Right lobe of liver (tissue), 6 donors: Measurements from ENCODE around the gene SART1. TPM values are rescaled to one million over a fixed set of nuclear protein-coding genes. Genes with fewer than 3 reads are reported as not detected.

Experiments
- ATAC-seq, 4 donors: fragments of 200-7000 bp; cut with Tn5 transposase; one replicate each; pipeline ENCODE4 v1.9.1; 2020; ENCODE audit warnings: mild to moderate bottlenecking in 4 of 4, moderate library complexity in 4 of 4
- DNase-seq, 3 donors: peaks; one replicate each; pipeline ENCODE4 v3.0.0-alpha.2; 2020
- H3K27ac ChIP-seq, 3 donors: fragments of 200-600 bp; one replicate each; pipeline ENCODE4 v1.8.0; 2022
- H3K27me3 ChIP-seq, 2 donors: fragments of 200-600 bp; one replicate each; pipeline ENCODE4 v1.8.0; 2022
- H3K36me3 ChIP-seq, 4 donors: fragments of 200-600 bp; sonication (generic) in 1 of 4; one replicate each; pipeline versions ENCODE4 v1.5.1 to v1.8.0; 2017 to 2022; ENCODE audit warnings: control low read depth in 1 of 4
- H3K4me1 ChIP-seq, 4 donors: fragments of 200-600 bp; sonication (generic) in 1 of 4; one replicate each; pipeline versions ENCODE4 v1.5.1 to v1.8.0; 2017 to 2022; ENCODE audit warnings: control low read depth in 1 of 4
- H3K4me3 ChIP-seq, 3 donors: fragments of 200-600 bp; one replicate each; pipeline ENCODE4 v1.8.0; 2022
- H3K9me3 ChIP-seq, 4 donors: fragments of 200-600 bp; sonication (generic) in 1 of 4; one replicate each; pipeline versions ENCODE4 v1.5.1 to v1.8.0; 2017 to 2022; ENCODE audit warnings: control low read depth in 1 of 4
- CTCF ChIP-seq, 4 donors: fragments of 200-600 bp in 3 of 4; fragments of 450-650 bp in 1 of 4; IDR thresholded peaks; one replicate each; pipeline versions ENCODE4 v1.5.1 to v1.8.0; 2016 to 2022; ENCODE audit warnings: antibody characterized with exemption in 4 of 4, mild to moderate bottlenecking in 2 of 4
- POLR2A ChIP-seq: fragments of 450-650 bp; IDR thresholded peaks from one replicate; pipeline ENCODE4 v1.6.1; 2017; ENCODE audit warnings: antibody characterized with exemption, mild to moderate bottlenecking
- WGBS: methylation state at CpG from one replicate; pipeline ENCODE4 v1.1.6; 2018; ENCODE audit warnings: low coverage, low lambda C conversion rate; ENCODE audit not compliant: insufficient coverage; ENCODE audit errors: missing lambda C conversion rate; 5-methylcytosine and 5-hydroxymethylcytosine counted together
- intact Hi-C, 2 donors: fragments of 100-400 bp; cut with DNase I; formaldehyde crosslinking; loops; one replicate each; pipeline versions ENCODE4 v1.11.2 to v1.14.1; 2022
- total RNA-seq, 6 experiments: library from RNA; depleted of rRNA in 2 of 6; stranded (reverse); fragments of >200 nt in 2 of 6; fragmentation: NEBNext Ultra II Directional in 3 of 6; extraction: Animal tissue kit (Norgen Biotek cat#: 25700) in 3 of 6; gene quantifications; one replicate each; pipeline versions ENCODE4 v1.1.0 to v1.2.4, GENCODE V29; 2016 to 2023
- donor health status: DM: no; HTN: yes; CAD: no.
- donor health status: DM: no; HTN: no; CAD: no.
- donor health status: DM: no; HTN: no; CAD: no.
- donor health status: DM: no; HTN: yes; CAD: no.
- donor health status: DM: no; HTN: yes; CAD: no.

The SART1 gene
- total RNA-seq, 6 experiments from 2014 or later = 14.3 to 34.1 (median 20.6) TPM

DNA sequence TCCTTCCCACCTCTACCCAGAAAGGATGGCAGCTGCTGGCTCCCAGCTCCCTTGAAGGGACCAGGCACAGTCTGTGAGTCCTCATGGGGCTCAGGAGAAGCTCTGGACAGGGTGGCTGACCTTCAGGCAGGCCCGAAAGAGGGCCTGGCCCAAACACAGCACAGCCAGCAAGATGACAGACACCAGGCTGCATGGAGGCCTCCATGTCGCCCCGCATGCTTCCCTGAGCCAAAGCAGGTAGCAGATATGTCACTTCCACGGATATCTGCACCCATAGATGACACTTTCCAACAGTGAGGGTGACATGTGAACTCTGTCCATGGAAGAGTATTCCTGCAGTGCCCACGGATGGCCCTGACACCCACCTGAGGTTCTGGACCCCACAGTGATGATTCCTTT, 22.1 kb downstream of the SART1 start:
- no peak overlapping the region for H3K27ac ChIP-seq
- no peaks in the 10 kb centered on the region for H3K4me1 ChIP-seq
- no peak overlapping the region for H3K4me3 ChIP-seq
- no peak for DNase-seq
- ATAC-seq = no peak
- no peaks in the 10 kb centered on the region for H3K9me3 ChIP-seq
- TF ChIP-seq CTCF (IDR thresholded peaks at IDR 0.05) (no peak), POLR2A (no peak)
- intact Hi-C loops = loop anchor here (10.0 kb wide), 1 partner anchor 99 kb away; the partner anchor contains the start of gene FIBP (in 2 of the 2)
- H3K36me3 ChIP-seq = peaks cover 0 to 12% (median 4%) of the 10 kb centered on the region in 4 donors
- no CpG with 5 or more reads among the region's 5 CpGs for WGBS
- H3K27me3 ChIP-seq = no peaks in the 10 kb centered on the region

DNA sequence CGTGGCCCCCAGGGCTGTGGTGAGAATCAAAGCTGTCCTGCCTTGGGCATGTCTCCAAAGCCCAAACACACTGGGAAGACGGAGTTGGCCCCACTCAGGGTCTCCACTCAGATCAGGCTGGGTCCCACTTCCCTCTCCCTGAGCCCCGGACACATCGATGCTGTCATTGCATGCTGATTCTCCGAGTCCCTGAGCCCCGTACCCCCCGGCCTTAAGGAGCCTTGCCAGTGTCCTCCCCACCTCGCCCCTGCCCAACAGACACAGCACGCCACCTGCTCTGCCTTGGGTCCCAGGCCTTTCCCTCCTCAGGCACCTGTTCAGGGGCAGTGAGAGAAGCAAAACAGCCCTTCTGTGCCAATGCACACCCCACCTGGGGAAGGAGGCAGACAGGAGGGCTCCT, 25.8 kb downstream of the SART1 start:
- H3K9me3 ChIP-seq = no peaks in the 10 kb centered on the region
- 67% methylated on average over 3 of the region's 9 CpGs for WGBS
- intact Hi-C loops = loop anchor here (10.0 kb wide), 1 partner anchor 103 kb away; the partner anchor contains the start of gene FIBP (in 2 of the 2)
- no peaks in the 10 kb centered on the region for H3K36me3 ChIP-seq
- H3K4me1 ChIP-seq = no peaks in the 10 kb centered on the region
- no peak overlapping the region for H3K27ac ChIP-seq
- ATAC-seq = no peak
- TF ChIP-seq POLR2A = no peak
- TF ChIP-seq CTCF (IDR thresholded peaks at IDR 0.05) = no peak
- DNase-seq = no peak
- no peaks in the 10 kb centered on the region for H3K27me3 ChIP-seq
- H3K4me3 ChIP-seq = no peak overlapping the region

DNA sequence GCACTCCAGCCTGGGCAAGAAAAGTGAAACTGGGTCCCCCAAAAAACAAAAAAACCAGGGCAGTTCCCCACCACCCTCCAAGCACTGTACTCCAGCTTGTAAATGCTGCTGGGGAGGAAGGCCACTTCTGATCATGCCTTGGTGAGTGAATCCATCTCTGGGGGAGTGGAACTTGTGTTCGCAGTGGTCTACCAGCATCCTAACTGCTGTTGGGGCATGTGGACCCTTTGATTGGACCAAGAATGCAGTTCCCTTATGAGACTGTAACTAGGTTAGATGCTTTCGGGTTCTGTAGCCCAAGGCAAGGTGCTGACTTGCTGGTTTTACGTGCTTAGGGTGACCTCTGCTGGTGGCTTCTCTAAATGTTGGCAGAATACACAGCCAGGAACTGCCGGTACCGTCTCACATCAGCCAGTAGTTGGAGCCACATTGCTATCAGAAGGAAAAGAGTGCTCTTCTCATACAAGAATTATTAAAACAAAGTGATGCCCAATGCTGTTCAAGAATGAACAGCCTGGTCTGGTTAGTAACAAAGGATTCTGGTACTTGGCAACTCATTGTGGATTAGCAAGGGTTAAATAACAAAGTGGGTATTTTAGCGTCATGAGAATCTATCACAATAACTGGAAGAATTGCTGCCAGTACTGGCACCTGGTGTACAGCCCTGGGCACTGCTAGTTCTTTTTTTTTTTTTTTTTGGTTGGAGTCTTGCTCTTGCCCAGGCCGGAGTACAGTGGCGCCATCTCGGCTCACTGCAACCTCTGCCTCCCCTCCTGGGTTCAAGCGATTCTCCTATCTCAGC, 27.5 kb downstream of the SART1 start:
- intact Hi-C loops = loop anchor here (10.0 kb wide), 1 partner anchor 104 kb away; the partner anchor contains the start of gene FIBP (in 2 of the 2)
- ATAC-seq = peak; percentile 100
- Histone ChIP-seq H3K27ac (no peak overlapping the region), H3K4me1 (no peaks in the 10 kb centered on the region), H3K27me3 (no peaks in the 10 kb centered on the region), H3K9me3 (no peaks in the 10 kb centered on the region), H3K36me3 (no peaks in the 10 kb centered on the region), H3K4me3 (no peak overlapping the region)
- peak; percentile 89 to 99 (median 94) for TF ChIP-seq CTCF (IDR thresholded peaks at IDR 0.05)
- no peak for TF ChIP-seq POLR2A
- peak; percentile 69 to 89 (median 74) for DNase-seq
- 2% methylated on average over 9 of the region's 10 CpGs for WGBS

DNA sequence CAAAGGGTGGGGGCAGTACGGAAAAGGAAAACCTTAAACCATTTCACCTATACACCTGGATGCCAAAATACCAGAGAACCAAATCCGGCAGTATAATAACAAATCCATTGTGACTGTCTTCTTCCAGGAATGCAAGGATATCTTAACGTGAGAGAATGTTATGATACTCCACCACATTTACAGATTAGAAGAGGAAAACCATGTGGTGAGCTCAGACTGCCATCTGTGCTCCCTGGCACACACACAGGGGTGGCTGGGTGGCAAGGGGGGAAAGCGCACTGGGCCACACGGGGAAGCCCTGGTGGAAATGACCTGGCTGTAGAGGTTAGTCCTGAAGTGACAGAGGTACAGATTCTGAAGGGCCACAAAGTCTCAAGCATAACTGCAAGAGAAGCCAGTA, 30.5 kb downstream of the SART1 start:
- no peak overlapping the region for H3K27ac ChIP-seq
- no peak overlapping the region for H3K4me3 ChIP-seq
- H3K27me3 ChIP-seq = no peaks in the 10 kb centered on the region
- H3K36me3 ChIP-seq = peaks cover 0 to 8% (median 0%) of the 10 kb centered on the region in 4 donors
- 83% methylated on average over 5 of the region's 5 CpGs for WGBS
- ATAC-seq (no peak), DNase-seq (no peak)
- H3K9me3 ChIP-seq = no peaks in the 10 kb centered on the region
- no peaks in the 10 kb centered on the region for H3K4me1 ChIP-seq
- TF ChIP-seq POLR2A (no peak), CTCF (IDR thresholded peaks at IDR 0.05) (no peak)
- intact Hi-C loops = no loop called here
